SK-N-SH (cell line): ENCODE data around the gene MCF2L2. TPM values are rescaled to one million over a fixed set of nuclear protein-coding genes. Genes with fewer than 3 reads are reported as not detected.

Experiments used
- CTCF ChIA-PET: fragments of 300-600, 350-600 bp; formaldehyde crosslinking; extraction: SDS; loops from one replicate; lab custom pipeline; 2021; lab: Yijun Ruan, JAX
- POLR2A ChIA-PET: fragments of 350-600 bp; sonication (Branson Sonifier 250); formaldehyde crosslinking; extraction: SDS; loops from one replicate; lab custom pipeline; 2020; ENCODE audit warnings: antibody characterized with exemption, inconsistent platforms; lab: Yijun Ruan, JAX
- DNase-seq: peaks from one replicate; pipeline ENCODE4 v3.0.0; 2012
- H2AFZ ChIP-seq: fragments of 200-600 bp; sonication (generic); 2 replicates; pipeline ENCODE4 v1.8.1; 2016; ENCODE audit warnings: antibody characterized with exemption, mild to moderate bottlenecking, low read depth
- H3F3A ChIP-seq: fragments of 200-600 bp; sonication (generic); replicated peaks from 2 replicates; pipeline ENCODE3; 2016; ENCODE audit warnings: antibody characterized with exemption, mild to moderate bottlenecking; ENCODE audit not compliant: insufficient read depth
- H3K27ac ChIP-seq, 2 experiments: fragments of 200-500 bp in 1 of 2; fragments of 200-600 bp in 1 of 2; sonication (Bioruptor generic) in 1 of 2; sonication (generic), shearing (Covaris generic) in 1 of 2; 2 replicates each; pipeline versions ENCODE4 v1.5.1 to v1.6.1; 2014 to 2016; ENCODE audit warnings: low read depth in 2 of 2, inconsistent platforms in 1 of 2, low read length in 1 of 2, mild to moderate bottlenecking in 1 of 2, mixed read lengths in 1 of 2
- H3K27me3 ChIP-seq: fragments of 200-600 bp; sonication (generic), shearing (Covaris generic); 2 replicates; pipeline ENCODE4 v1.6.1; 2016; ENCODE audit warnings: mixed run types; ENCODE audit not compliant: insufficient read depth
- H3K36me3 ChIP-seq, 2 experiments: fragments of 200-500 bp in 1 of 2; fragments of 200-600 bp in 1 of 2; sonication (Bioruptor generic) in 1 of 2; sonication (generic) in 1 of 2; replicated peaks in 1 of 2; 2 replicates each; pipeline versions ENCODE3 to v1.5.1; 2014 to 2016; ENCODE audit warnings: low read length in 1 of 2, mild to moderate bottlenecking in 1 of 2; ENCODE audit not compliant: insufficient read depth in 2 of 2, control insufficient read depth in 1 of 2
- H3K4me1 ChIP-seq, 2 experiments: fragments of 200-500 bp in 1 of 2; fragments of 200-600 bp in 1 of 2; sonication (Bioruptor generic) in 1 of 2; sonication (generic), shearing (Covaris generic) in 1 of 2; 2 replicates each; pipeline versions ENCODE4 v1.5.1 to v1.6.1; 2014 to 2016; ENCODE audit warnings: low read depth in 1 of 2, low read length in 1 of 2, mixed run types in 1 of 2; ENCODE audit not compliant: insufficient read depth in 2 of 2, control insufficient read depth in 1 of 2
- H3K4me2 ChIP-seq: fragments of 200-600 bp; sonication (generic), shearing (Covaris generic); 2 replicates; pipeline ENCODE4 v1.6.1; 2017; ENCODE audit warnings: mixed run types
- H3K4me3 ChIP-seq, 2 experiments: fragments of 200-500 bp in 1 of 2; fragments of 200-600 bp in 1 of 2; sonication (Bioruptor generic) in 1 of 2; sonication (generic), shearing (Covaris generic) in 1 of 2; 2 replicates each; pipeline versions ENCODE4 v1.5.1 to v1.8.1; 2014 to 2016; ENCODE audit warnings: low read depth in 2 of 2, inconsistent platforms in 1 of 2, low read length in 1 of 2, mild to moderate bottlenecking in 1 of 2, mixed read lengths in 1 of 2, moderate library complexity in 1 of 2
- H3K79me2 ChIP-seq: fragments of 200-600 bp; sonication (generic); 2 replicates; pipeline ENCODE4 v1.8.1; 2017; ENCODE audit warnings: mild to moderate bottlenecking; ENCODE audit not compliant: insufficient read depth
- H3K9ac ChIP-seq: fragments of 200-600 bp; sonication (generic); 2 replicates; pipeline ENCODE4 v1.6.1; 2017; ENCODE audit warnings: mixed run types
- H3K9me2 ChIP-seq: fragments of 200-600 bp; sonication (generic); 2 replicates; pipeline ENCODE4 v1.6.1; 2017; ENCODE audit warnings: mixed run types
- H3K9me3 ChIP-seq: fragments of 200-600 bp; sonication (generic); 2 replicates; pipeline ENCODE4 v1.6.1; 2017; ENCODE audit warnings: mixed run types, mild to moderate bottlenecking, moderate library complexity
- H4K20me1 ChIP-seq: fragments of 200-600 bp; sonication (generic); 2 replicates; pipeline ENCODE4 v1.6.1; 2017; ENCODE audit warnings: mild to moderate bottlenecking, mixed run types; ENCODE audit not compliant: insufficient read depth
- EZH2phosphoT487 ChIP-seq: fragments of 200-600 bp; sonication (generic); IDR thresholded peaks from 2 replicates; pipeline ENCODE4 v1.6.1; 2017; ENCODE audit warnings: low read depth, mixed run types, mild to moderate bottlenecking, antibody characterized with exemption, moderate library complexity, borderline replicate concordance
- FOSL2 ChIP-seq: IDR thresholded peaks from 2 replicates; pipeline ENCODE4 v1.4.0; 2012; ENCODE audit warnings: low read depth, mild to moderate bottlenecking, moderate library complexity, borderline replicate concordance
- FOXM1 ChIP-seq: IDR thresholded peaks from 2 replicates; pipeline ENCODE4 v1.4.0; 2012; ENCODE audit warnings: low read depth, mild to moderate bottlenecking
- GABPA ChIP-seq: IDR thresholded peaks from 2 replicates; pipeline ENCODE4 v1.4.0; 2012; ENCODE audit warnings: low read depth, mild to moderate bottlenecking
- JUND ChIP-seq: IDR thresholded peaks from 2 replicates; pipeline ENCODE4 v1.4.0; 2012
- MEF2A ChIP-seq: IDR thresholded peaks from 2 replicates; pipeline ENCODE4 v1.4.0; 2012; ENCODE audit warnings: low read depth, borderline replicate concordance
- MXI1 ChIP-seq: IDR thresholded peaks from 2 replicates; pipeline ENCODE4 v1.6.1; 2012; ENCODE audit warnings: mild to moderate bottlenecking, low read depth, low read length, improper control_type of control experiment
- NFIC ChIP-seq: IDR thresholded peaks from 2 replicates; pipeline ENCODE4 v1.4.0; 2012; ENCODE audit warnings: borderline replicate concordance
- RCOR1 ChIP-seq: fragments of 150-350 bp; IDR thresholded peaks from 2 replicates; pipeline ENCODE4 v1.6.1; 2017; ENCODE audit warnings: antibody characterized with exemption, low read length
- RFX5 ChIP-seq: IDR thresholded peaks from 2 replicates; pipeline ENCODE4 v1.6.1; 2012; ENCODE audit warnings: mild to moderate bottlenecking, improper control_type of control experiment, low read length
- RXRA ChIP-seq: IDR thresholded peaks from 2 replicates; pipeline ENCODE4 v1.4.0; 2012; ENCODE audit warnings: low read depth, mild to moderate bottlenecking, borderline replicate concordance
- TEAD4 ChIP-seq: IDR thresholded peaks from 2 replicates; pipeline ENCODE4 v1.4.0; 2012; ENCODE audit warnings: mild to moderate bottlenecking, borderline replicate concordance; ENCODE audit not compliant: insufficient read depth
- WGBS: methylation state at CpG from one replicate; pipeline ENCODE4 v1.1.6; 2017; ENCODE audit warnings: low lambda C conversion rate; 5-methylcytosine and 5-hydroxymethylcytosine counted together
- polyA plus RNA-seq, 3 experiments: library from polyadenylated mRNA; depleted of rRNA; stranded (reverse); fragments of >200 nt; gene quantifications; 2 replicates each; pipeline ENCODE4 v1.2.3, GENCODE V29; 2012
- TF ChIP-seq, protein P1 (sequence below): fragments of 150-350 bp; IDR thresholded peaks from 2 replicates; pipeline ENCODE4 v1.6.1; 2016; ENCODE audit warnings: mild to moderate bottlenecking, low read depth, low read length
- TF ChIP-seq, protein P2 (sequence below): IDR thresholded peaks from 2 replicates; pipeline ENCODE4 v1.4.0; 2012; ENCODE audit warnings: low read depth, borderline replicate concordance
- TF ChIP-seq, protein P3 (sequence below): fragments of 200-600 bp; sonication (generic); IDR thresholded peaks from 2 replicates; pipeline ENCODE4 v1.6.1; 2017; ENCODE audit warnings: antibody characterized with exemption, mild to moderate bottlenecking, moderate library complexity
- TF ChIP-seq, protein P4 (sequence below): IDR thresholded peaks from 2 replicates; pipeline ENCODE4; 2012

The MCF2L2 gene
- polyA plus RNA-seq, 1 of the 3 experiments (the other 2 are of a cell fraction): 0.56 TPM

DNA sequence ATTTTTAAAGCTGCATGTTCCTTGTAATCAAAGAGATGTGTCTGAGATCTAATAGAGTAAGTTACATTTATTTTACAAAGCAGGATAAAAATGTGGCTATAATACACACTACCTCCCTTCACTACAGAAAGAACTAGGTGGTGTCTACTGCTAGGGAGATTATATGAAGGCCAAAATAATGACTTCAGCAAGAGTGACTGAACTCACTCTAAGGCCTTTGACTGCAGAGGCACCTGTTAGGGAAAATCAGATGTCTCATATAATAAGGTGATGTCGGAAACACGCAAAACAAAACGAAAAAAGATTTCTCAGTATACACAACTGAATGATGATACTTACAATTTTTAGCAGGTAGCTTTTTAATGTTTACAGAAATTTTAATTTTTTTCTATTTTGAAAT lies 156.3 kb downstream of the MCF2L2 start:
- Histone ChIP-seq H3K79me2 (peaks cover 10% of the 10 kb centered on the region; the same call in 1 of the 2 replicates), H3K27me3 (no peaks in the 10 kb centered on the region), H3K4me2 (no peak overlapping the region), H3K9me2 (no peaks in the 10 kb centered on the region), H3K9me3 (no peaks in the 10 kb centered on the region), H3F3A (peaks cover 10% of the 10 kb centered on the region), H2AFZ (no peak overlapping the region), H3K4me1 (peaks cover 0 to 21% of the 10 kb centered on the region in 2 experiments; a peak in 1 of 4 replicates), H3K4me3 (no peak overlapping the region), H3K27ac (no peak overlapping the region), H3K36me3 (peaks cover 3 to 6% of the 10 kb centered on the region in 2 experiments), H4K20me1 (0 out of 2 replicates have a peak, but pooled peaks cover 3% of the 10 kb centered on the region), H3K9ac (no peak overlapping the region)
- TF ChIP-seq MXI1: no peak
- no peak for TF ChIP-seq GABPA
- TF ChIP-seq, protein P1, sequence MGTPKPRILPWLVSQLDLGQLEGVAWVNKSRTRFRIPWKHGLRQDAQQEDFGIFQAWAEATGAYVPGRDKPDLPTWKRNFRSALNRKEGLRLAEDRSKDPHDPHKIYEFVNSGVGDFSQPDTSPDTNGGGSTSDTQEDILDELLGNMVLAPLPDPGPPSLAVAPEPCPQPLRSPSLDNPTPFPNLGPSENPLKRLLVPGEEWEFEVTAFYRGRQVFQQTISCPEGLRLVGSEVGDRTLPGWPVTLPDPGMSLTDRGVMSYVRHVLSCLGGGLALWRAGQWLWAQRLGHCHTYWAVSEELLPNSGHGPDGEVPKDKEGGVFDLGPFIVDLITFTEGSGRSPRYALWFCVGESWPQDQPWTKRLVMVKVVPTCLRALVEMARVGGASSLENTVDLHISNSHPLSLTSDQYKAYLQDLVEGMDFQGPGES: no peak
- TF ChIP-seq, protein P2, sequence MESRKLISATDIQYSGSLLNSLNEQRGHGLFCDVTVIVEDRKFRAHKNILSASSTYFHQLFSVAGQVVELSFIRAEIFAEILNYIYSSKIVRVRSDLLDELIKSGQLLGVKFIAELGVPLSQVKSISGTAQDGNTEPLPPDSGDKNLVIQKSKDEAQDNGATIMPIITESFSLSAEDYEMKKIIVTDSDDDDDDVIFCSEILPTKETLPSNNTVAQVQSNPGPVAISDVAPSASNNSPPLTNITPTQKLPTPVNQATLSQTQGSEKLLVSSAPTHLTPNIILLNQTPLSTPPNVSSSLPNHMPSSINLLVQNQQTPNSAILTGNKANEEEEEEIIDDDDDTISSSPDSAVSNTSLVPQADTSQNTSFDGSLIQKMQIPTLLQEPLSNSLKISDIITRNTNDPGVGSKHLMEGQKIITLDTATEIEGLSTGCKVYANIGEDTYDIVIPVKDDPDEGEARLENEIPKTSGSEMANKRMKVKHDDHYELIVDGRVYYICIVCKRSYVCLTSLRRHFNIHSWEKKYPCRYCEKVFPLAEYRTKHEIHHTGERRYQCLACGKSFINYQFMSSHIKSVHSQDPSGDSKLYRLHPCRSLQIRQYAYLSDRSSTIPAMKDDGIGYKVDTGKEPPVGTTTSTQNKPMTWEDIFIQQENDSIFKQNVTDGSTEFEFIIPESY: no peak
- no peak for TF ChIP-seq RXRA
- no peak for TF ChIP-seq EZH2phosphoT487
- TF ChIP-seq TEAD4: no peak
- no peak for TF ChIP-seq FOSL2
- no peak for TF ChIP-seq JUND
- TF ChIP-seq, protein P3, sequence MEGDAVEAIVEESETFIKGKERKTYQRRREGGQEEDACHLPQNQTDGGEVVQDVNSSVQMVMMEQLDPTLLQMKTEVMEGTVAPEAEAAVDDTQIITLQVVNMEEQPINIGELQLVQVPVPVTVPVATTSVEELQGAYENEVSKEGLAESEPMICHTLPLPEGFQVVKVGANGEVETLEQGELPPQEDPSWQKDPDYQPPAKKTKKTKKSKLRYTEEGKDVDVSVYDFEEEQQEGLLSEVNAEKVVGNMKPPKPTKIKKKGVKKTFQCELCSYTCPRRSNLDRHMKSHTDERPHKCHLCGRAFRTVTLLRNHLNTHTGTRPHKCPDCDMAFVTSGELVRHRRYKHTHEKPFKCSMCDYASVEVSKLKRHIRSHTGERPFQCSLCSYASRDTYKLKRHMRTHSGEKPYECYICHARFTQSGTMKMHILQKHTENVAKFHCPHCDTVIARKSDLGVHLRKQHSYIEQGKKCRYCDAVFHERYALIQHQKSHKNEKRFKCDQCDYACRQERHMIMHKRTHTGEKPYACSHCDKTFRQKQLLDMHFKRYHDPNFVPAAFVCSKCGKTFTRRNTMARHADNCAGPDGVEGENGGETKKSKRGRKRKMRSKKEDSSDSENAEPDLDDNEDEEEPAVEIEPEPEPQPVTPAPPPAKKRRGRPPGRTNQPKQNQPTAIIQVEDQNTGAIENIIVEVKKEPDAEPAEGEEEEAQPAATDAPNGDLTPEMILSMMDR: no peak
- TF ChIP-seq RCOR1: no peak
- no peak for TF ChIP-seq FOXM1
- TF ChIP-seq RFX5: no peak
- no peak for TF ChIP-seq MEF2A
- TF ChIP-seq, protein P4, sequence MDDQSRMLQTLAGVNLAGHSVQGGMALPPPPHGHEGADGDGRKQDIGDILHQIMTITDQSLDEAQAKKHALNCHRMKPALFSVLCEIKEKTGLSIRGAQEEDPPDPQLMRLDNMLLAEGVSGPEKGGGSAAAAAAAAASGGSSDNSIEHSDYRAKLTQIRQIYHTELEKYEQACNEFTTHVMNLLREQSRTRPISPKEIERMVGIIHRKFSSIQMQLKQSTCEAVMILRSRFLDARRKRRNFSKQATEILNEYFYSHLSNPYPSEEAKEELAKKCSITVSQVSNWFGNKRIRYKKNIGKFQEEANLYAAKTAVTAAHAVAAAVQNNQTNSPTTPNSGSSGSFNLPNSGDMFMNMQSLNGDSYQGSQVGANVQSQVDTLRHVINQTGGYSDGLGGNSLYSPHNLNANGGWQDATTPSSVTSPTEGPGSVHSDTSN: no peak
- TF ChIP-seq NFIC: no peak
- DNase-seq: no peak
- CTCF ChIA-PET: interaction anchor here (0.8 to 1.6 kb wide), 3 partner anchors 19 to 88 kb away, joined by 3 read pairs; partner anchors contain the start of gene B3GNT5
- POLR2A ChIA-PET: no interaction called here
- 94% methylated on average over 3 of the region's 3 CpGs for WGBS
